RPMI8226 (cell line): ENCODE data around the gene LINGO4.
A peak's percentile ranks its signal among the peaks of the same experiment; 100 is the strongest.

Experiments
- DNase-seq: peaks from one replicate; pipeline ENCODE4 v3.0.0-alpha.2; 2015

Gene LINGO4

GRCh38 chr1:151832318-151832980 lies 27.2 kb upstream of the LINGO4 start:
- DNase-seq = peak; percentile 94

GRCh38 chr1:151831605-151832004 lies 26.4 kb upstream of the LINGO4 start, which contains the start of gene RORC:
Gene RORC, minus strand, starts transcription at chr1:151831802. Its CDS starts 38 bp downstream, at chr1:151831764.
- peak; percentile 25 for DNase-seq

- no peak for DNase-seq
Measured at GRCh38 chr1:151831256-151831591, 26.0 kb upstream of the LINGO4 start.

- DNase-seq = no peak
Measured at GRCh38 chr1:151830055-151830454, 24.8 kb upstream of the LINGO4 start.

- no peak for DNase-seq
Measured at GRCh38 chr1:151829352-151830046, 24.3 kb upstream of the LINGO4 start.

- no peak for DNase-seq
Measured at GRCh38 chr1:151828921-151829320, 23.7 kb upstream of the LINGO4 start.

- peak; percentile 50 for DNase-seq
Measured at GRCh38 chr1:151827853-151828252, 22.6 kb upstream of the LINGO4 start.

- DNase-seq = peak; percentile 21
Measured at GRCh38 chr1:151825751-151826660, 20.8 kb upstream of the LINGO4 start.

GRCh38 chr1:151825204-151825603 lies 20.0 kb upstream of the LINGO4 start:
- DNase-seq = no peak

GRCh38 chr1:151823175-151823574 lies 18.0 kb upstream of the LINGO4 start:
- no peak for DNase-seq

- peak; percentile 23 for DNase-seq
Measured at GRCh38 chr1:151822404-151822803, 17.2 kb upstream of the LINGO4 start.

GRCh38 chr1:151820940-151821339 lies 15.7 kb upstream of the LINGO4 start:
- peak; percentile 80 for DNase-seq

- peak; percentile 58 for DNase-seq
Measured at GRCh38 chr1:151819976-151820623, 14.9 kb upstream of the LINGO4 start.

- DNase-seq = no peak
Measured at GRCh38 chr1:151819227-151819835, 14.1 kb upstream of the LINGO4 start.

GRCh38 chr1:151817353-151817730 lies 12.1 kb upstream of the LINGO4 start:
- DNase-seq = peak; percentile 68

- DNase-seq = peak; percentile 43
Measured at GRCh38 chr1:151816548-151817352, 11.5 kb upstream of the LINGO4 start.

- DNase-seq = peak; percentile 96
Measured at GRCh38 chr1:151815716-151816327, 10.6 kb upstream of the LINGO4 start.

- no peak for DNase-seq
Measured at GRCh38 chr1:151814971-151815545, 9.8 kb upstream of the LINGO4 start.

GRCh38 chr1:151814426-151814825 lies 9.2 kb upstream of the LINGO4 start:
- DNase-seq = no peak

- DNase-seq = no peak
Measured at GRCh38 chr1:151813271-151813977, 8.2 kb upstream of the LINGO4 start.
